CD14-positive monocyte (primary cell): Measurements from ENCODE around the gene LRRC59. TPM values are rescaled to one million over a fixed set of nuclear protein-coding genes. Genes with fewer than 3 reads are reported as not detected.
"Not testable (repeated sequence)": the region's sequence is repeated elsewhere in the genome, so short reads cannot be mapped to it uniquely, and the experiment has no call there.

Experiments
- DNase-seq, 3 donors: peaks; one replicate each; pipeline ENCODE4 v3.0.0-alpha.2; 2011 to 2022
- H2AFZ ChIP-seq: 2 replicates; pipeline ENCODE4 v1.6.0; 2012; ENCODE audit warnings: mild to moderate bottlenecking, low read depth, low read length, inconsistent platforms; ENCODE audit not compliant: insufficient read depth, poor library complexity, severe bottlenecking
- H3K27ac ChIP-seq, 2 donors: 1 replicate in 1 of 2; 2 replicates in 1 of 2; pipeline ENCODE4 v1.5.1; 2012 to 2013; ENCODE audit warnings: low read length in 2 of 2, control low read depth in 1 of 2, inconsistent platforms in 1 of 2, low read depth in 1 of 2, mild to moderate bottlenecking in 1 of 2
- H3K27me3 ChIP-seq, 2 donors: one replicate each; pipeline versions ENCODE4 v1.6.0 to v1.6.1; 2011 to 2013; ENCODE audit warnings: low read length in 2 of 2; ENCODE audit not compliant: control insufficient read depth in 2 of 2, insufficient read depth in 2 of 2
- H3K36me3 ChIP-seq, 2 donors: replicated peaks in 1 of 2; 1 replicate in 1 of 2; 2 replicates in 1 of 2; pipeline versions ENCODE4 v1.5.1 to v1.6.1; 2012 to 2013; ENCODE audit warnings: low read length in 2 of 2, control low read depth in 1 of 2, inconsistent platforms in 1 of 2, mild to moderate bottlenecking in 1 of 2; ENCODE audit not compliant: insufficient read depth in 2 of 2, control insufficient read depth in 1 of 2
- H3K4me1 ChIP-seq, 2 donors: 1 replicate in 1 of 2; 2 replicates in 1 of 2; pipeline versions ENCODE4 v1.5.1 to v1.6.1; 2012 to 2013; ENCODE audit warnings: low read length in 2 of 2, control low read depth in 1 of 2, inconsistent platforms in 1 of 2, mild to moderate bottlenecking in 1 of 2, moderate library complexity in 1 of 2; ENCODE audit not compliant: insufficient read depth in 2 of 2, control insufficient read depth in 1 of 2
- H3K4me2 ChIP-seq: replicated peaks from 2 replicates; pipeline ENCODE3; 2012; ENCODE audit warnings: low read length, moderate library complexity, mild to moderate bottlenecking; ENCODE audit not compliant: poor library complexity, severe bottlenecking; ENCODE audit errors: extremely low read depth
- H3K4me3 ChIP-seq, 3 experiments: fragments of 200-600 bp in 1 of 3; sonication (generic) in 1 of 3; replicated peaks in 1 of 3; 1 replicate in 2 of 3; 2 replicates in 1 of 3; pipeline ENCODE4 v1.5.1; 2011 to 2013; ENCODE audit warnings: low read length in 3 of 3, mild to moderate bottlenecking in 3 of 3, control low read depth in 2 of 3, low read depth in 2 of 3, inconsistent platforms in 1 of 3, moderate library complexity in 1 of 3
- H3K79me2 ChIP-seq: 2 replicates; pipeline ENCODE4 v1.6.0; 2012; ENCODE audit warnings: mild to moderate bottlenecking, control low read depth, inconsistent platforms, low read length, moderate library complexity; ENCODE audit not compliant: insufficient read depth
- H3K9ac ChIP-seq: 2 replicates; pipeline ENCODE4 v1.6.0; 2017; ENCODE audit warnings: low read length, mild to moderate bottlenecking; ENCODE audit not compliant: insufficient read depth, poor library complexity, severe bottlenecking
- H3K9me3 ChIP-seq, 2 donors: replicated peaks in 1 of 2; 1 replicate in 1 of 2; 2 replicates in 1 of 2; pipeline versions ENCODE4 v1.5.1 to v1.6.1; 2012 to 2013; ENCODE audit warnings: low read length in 2 of 2, control low read depth in 1 of 2; ENCODE audit not compliant: control insufficient read depth in 1 of 2, insufficient read depth in 1 of 2
- H4K20me1 ChIP-seq: 2 replicates; pipeline ENCODE4 v1.6.0; 2012; ENCODE audit warnings: mild to moderate bottlenecking, low read length, control low read depth, moderate library complexity; ENCODE audit not compliant: insufficient read depth
- H3K27ac Mint-ChIP-seq, 7 donors: one replicate each; pipeline ENCODE4 v1.8.0; 2020; ENCODE audit warnings: mild to moderate bottlenecking in 7 of 7, mixed read lengths in 7 of 7, moderate library complexity in 6 of 7, inconsistent platforms in 2 of 7
- H3K27me3 Mint-ChIP-seq, 3 donors: one replicate each; pipeline ENCODE4 v1.8.0; 2021 to 2022; ENCODE audit warnings: low read depth in 3 of 3, mild to moderate bottlenecking in 3 of 3, mixed read lengths in 3 of 3, moderate library complexity in 3 of 3, inconsistent platforms in 1 of 3
- H3K36me3 Mint-ChIP-seq, 2 donors: one replicate each; pipeline ENCODE4 v1.8.0; 2020; ENCODE audit warnings: mixed read lengths in 2 of 2, inconsistent platforms in 1 of 2, mild to moderate bottlenecking in 1 of 2
- H3K4me1 Mint-ChIP-seq: one replicate; pipeline ENCODE4 v1.8.0; 2020; ENCODE audit warnings: mild to moderate bottlenecking, mixed read lengths
- H3K4me3 Mint-ChIP-seq, 2 donors: one replicate each; pipeline ENCODE4 v1.8.0; 2020; ENCODE audit warnings: mild to moderate bottlenecking in 2 of 2, mixed read lengths in 2 of 2, moderate library complexity in 1 of 2
- H3K9me3 Mint-ChIP-seq, 7 donors: one replicate each; pipeline ENCODE4 v1.8.0; 2020 to 2022; ENCODE audit warnings: mixed read lengths in 7 of 7, mild to moderate bottlenecking in 6 of 7, moderate library complexity in 6 of 7, inconsistent platforms in 2 of 7
- WGBS: methylation state at CpG from one replicate; pipeline ENCODE4 v1.1.5; 2013; ENCODE audit warnings: missing lambda C conversion rate; ENCODE audit not compliant: insufficient coverage; 5-methylcytosine and 5-hydroxymethylcytosine counted together
- intact Hi-C, 2 donors: fragments of 100-400 bp; cut with micrococcal nuclease; formaldehyde crosslinking; loops; one replicate each; pipeline versions ENCODE4 v1.15.0 to v1.15.1; 2023
- polyA plus RNA-seq, 3 donors: library from polyadenylated mRNA; depleted of rRNA in 1 of 3; unstranded in 2 of 3; stranded (reverse) in 1 of 3; fragments of 300-500 nt in 2 of 3; fragments of >200 nt in 1 of 3; fragmentation: Illumina TruSeq in 2 of 3; gene quantifications; 1 replicate in 2 of 3; 2 replicates in 1 of 3; pipeline ENCODE4 v1.2.3, GENCODE V29; 2012 to 2021
- TF ChIP-seq, protein P1 (sequence below): fragments of 200-600 bp; IDR thresholded peaks from one replicate; pipeline ENCODE4 v1.8.0; 2022; ENCODE audit warnings: antibody characterized with exemption, mild to moderate bottlenecking

The LRRC59 gene
- polyA plus RNA-seq, 3 donors: 36.6 to 48.9 (median 45.7) TPM

DNA sequence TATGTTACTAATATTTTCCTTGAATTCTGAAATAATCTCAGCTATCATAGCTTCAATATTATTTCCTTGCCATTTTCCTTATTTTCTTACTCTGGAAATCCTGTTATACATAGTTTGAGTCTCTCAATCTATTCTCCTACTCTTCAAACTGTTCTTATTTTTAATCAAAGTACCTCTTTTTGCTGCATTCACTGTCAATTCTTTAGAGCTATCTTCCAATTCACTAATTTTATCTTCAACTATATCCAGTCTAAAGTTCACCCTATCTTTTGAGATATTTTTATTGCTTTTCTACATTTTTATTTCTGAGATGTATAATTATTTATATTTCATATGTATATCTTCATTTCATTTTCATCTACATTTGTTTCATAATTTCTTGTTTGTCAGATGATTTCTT, 58.7 kb downstream of the LRRC59 start:
- Histone ChIP-seq H3K79me2 (no peaks in the 10 kb centered on the region), H3K9ac (no peak overlapping the region), H3K27me3 (no peaks in the 10 kb centered on the region), H2AFZ (no peak overlapping the region), H3K36me3 (no peaks in the 10 kb centered on the region), H3K4me1 (peaks cover 5 to 6% of the 10 kb centered on the region in 2 donors), H3K4me2 (no peak overlapping the region), H3K9me3 (no peaks in the 10 kb centered on the region), H4K20me1 (no peaks in the 10 kb centered on the region), H3K4me3 (no peak overlapping the region), H3K27ac (no peak overlapping the region)
- TF ChIP-seq, protein P1, sequence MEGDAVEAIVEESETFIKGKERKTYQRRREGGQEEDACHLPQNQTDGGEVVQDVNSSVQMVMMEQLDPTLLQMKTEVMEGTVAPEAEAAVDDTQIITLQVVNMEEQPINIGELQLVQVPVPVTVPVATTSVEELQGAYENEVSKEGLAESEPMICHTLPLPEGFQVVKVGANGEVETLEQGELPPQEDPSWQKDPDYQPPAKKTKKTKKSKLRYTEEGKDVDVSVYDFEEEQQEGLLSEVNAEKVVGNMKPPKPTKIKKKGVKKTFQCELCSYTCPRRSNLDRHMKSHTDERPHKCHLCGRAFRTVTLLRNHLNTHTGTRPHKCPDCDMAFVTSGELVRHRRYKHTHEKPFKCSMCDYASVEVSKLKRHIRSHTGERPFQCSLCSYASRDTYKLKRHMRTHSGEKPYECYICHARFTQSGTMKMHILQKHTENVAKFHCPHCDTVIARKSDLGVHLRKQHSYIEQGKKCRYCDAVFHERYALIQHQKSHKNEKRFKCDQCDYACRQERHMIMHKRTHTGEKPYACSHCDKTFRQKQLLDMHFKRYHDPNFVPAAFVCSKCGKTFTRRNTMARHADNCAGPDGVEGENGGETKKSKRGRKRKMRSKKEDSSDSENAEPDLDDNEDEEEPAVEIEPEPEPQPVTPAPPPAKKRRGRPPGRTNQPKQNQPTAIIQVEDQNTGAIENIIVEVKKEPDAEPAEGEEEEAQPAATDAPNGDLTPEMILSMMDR: no peak
- no peak for DNase-seq
- no peak overlapping the region for H3K4me3 Mint-ChIP-seq
- intact Hi-C loops: no loop called here
- H3K9me3 Mint-ChIP-seq: peaks cover 2 to 8% (median 6%) of the 10 kb centered on the region in 7 donors
- no peaks in the 10 kb centered on the region for H3K36me3 Mint-ChIP-seq
- peaks cover 7% of the 10 kb centered on the region for H3K4me1 Mint-ChIP-seq
- peaks cover 0 to 2% (median 0%) of the 10 kb centered on the region in 3 donors for H3K27me3 Mint-ChIP-seq
- no peak overlapping the region for H3K27ac Mint-ChIP-seq

DNA sequence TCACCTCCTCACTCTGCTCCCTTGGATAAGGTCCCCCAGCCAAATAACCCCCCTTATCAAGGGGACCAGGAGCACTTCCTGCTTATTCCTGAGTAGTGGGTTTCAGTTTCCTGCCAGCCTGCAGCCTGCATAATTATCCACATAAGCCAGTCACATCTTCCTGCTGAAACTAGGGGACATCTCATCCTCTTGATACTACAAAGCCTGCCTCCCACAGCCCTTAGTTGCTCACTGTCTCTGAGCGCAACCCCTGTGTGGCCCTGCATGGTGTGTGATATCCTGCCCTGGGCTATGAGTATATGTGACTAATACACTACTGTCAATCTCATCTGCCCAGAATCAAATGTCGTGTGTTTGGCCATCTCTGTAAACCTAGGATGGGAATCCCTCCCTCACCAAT, 59.4 kb downstream of the LRRC59 start:
- no peak overlapping the region for H3K27ac Mint-ChIP-seq
- H3K27me3 ChIP-seq: no peaks in the 10 kb centered on the region
- no peak overlapping the region for H3K4me2 ChIP-seq
- H3K4me1 Mint-ChIP-seq: peaks cover 12% of the 10 kb centered on the region
- no peaks in the 10 kb centered on the region for H3K79me2 ChIP-seq
- no peaks in the 10 kb centered on the region for H3K9me3 ChIP-seq
- H3K27ac ChIP-seq: no peak overlapping the region
- H3K9me3 Mint-ChIP-seq: peaks cover 2 to 8% (median 6%) of the 10 kb centered on the region in 7 donors
- intact Hi-C loops: no loop called here
- no peak overlapping the region for H3K4me3 Mint-ChIP-seq
- no peak overlapping the region for H3K4me3 ChIP-seq
- H2AFZ ChIP-seq: no peak overlapping the region
- no peak overlapping the region for H3K9ac ChIP-seq
- TF ChIP-seq, protein P1: no peak
- no peaks in the 10 kb centered on the region for H3K36me3 Mint-ChIP-seq
- H4K20me1 ChIP-seq: no peaks in the 10 kb centered on the region
- peaks cover 0 to 2% (median 0%) of the 10 kb centered on the region in 3 donors for H3K27me3 Mint-ChIP-seq
- DNase-seq: no peak
- no peaks in the 10 kb centered on the region for H3K36me3 ChIP-seq
- H3K4me1 ChIP-seq: peaks cover 10 to 12% of the 10 kb centered on the region in 2 donors
- no CpG with 5 or more reads among the region's 2 CpGs for WGBS

DNA sequence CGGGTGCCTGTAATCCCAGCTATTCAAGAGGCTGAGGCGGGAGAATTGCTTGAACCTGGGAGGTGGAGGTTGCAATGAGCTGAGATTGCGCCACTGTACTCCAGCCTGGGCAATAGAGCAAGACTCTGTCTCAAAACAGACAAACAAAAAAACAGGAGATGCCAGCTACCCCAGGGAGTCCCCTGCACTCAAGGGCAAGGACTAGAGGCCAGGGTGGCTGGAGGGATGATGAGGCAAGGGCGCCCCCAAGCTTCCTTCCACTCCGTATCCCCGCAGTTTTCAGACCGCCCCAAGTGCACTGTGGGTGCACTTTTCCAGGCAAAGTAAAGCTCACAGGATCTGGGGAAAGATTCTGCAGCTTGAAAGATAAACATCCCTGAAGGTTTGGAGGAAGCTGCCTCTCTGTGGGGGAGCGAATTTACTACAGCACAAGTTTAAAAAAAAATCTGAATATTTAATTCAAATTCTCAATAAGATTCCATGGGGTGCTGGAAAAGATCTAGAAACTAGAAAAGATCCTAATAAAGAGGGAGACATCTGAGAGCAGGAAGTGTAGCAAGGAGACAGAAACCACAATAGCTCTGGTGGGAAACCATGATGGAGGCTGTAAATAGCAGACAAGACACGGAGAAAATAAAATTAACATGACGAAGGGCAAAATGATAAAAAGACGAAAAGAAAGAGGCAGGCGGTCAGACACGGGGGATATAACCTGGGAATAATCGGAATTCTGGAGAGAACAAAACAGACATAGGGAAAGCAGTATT, 63.8 kb downstream of the LRRC59 start:
- H3K36me3 Mint-ChIP-seq: not testable (repeated sequence)
- no CpG with 5 or more reads among the region's 14 CpGs for WGBS

More for the DNA sequence above, 63.8 kb downstream of the LRRC59 start:
- peak overlapping the region in 1 of 3 experiments; percentile 46 for H3K4me3 ChIP-seq
- H3K4me2 ChIP-seq: peak overlapping the region; percentile 24
- peaks cover 12 to 14% of the 10 kb centered on the region in 2 donors for H3K4me1 ChIP-seq
- H3K4me1 Mint-ChIP-seq: peaks cover 23% of the 10 kb centered on the region
- H3K9ac ChIP-seq, H3K27ac ChIP-seq, H3K9me3 Mint-ChIP-seq, intact Hi-C loops, DNase-seq, H4K20me1 ChIP-seq, H3K79me2 ChIP-seq, H3K9me3 ChIP-seq, H3K36me3 ChIP-seq, H3K27me3 Mint-ChIP-seq, H3K27me3 ChIP-seq: not testable (repeated sequence)
- H2AFZ ChIP-seq: peak overlapping the region; percentile 59
- H3K27ac Mint-ChIP-seq: peak overlapping the region in 1 of 7 donors; percentile 73
- H3K4me3 Mint-ChIP-seq: peak overlapping the region; percentile 66 to 91
